Astrocyte of the cerebellum (primary cell): Measurements from ENCODE around the gene PRKG1.

Experiments used
- DNase-seq: peaks from one replicate; pipeline ENCODE4 v3.0.0-alpha.2; 2011; ENCODE audit warnings: low read depth
- H3K4me3 ChIP-seq: 2 replicates; pipeline ENCODE4 v1.5.1; 2011; ENCODE audit warnings: mild to moderate bottlenecking, low read depth, low read length, moderate library complexity
- CTCF ChIP-seq: IDR thresholded peaks from 2 replicates; pipeline ENCODE4 v1.5.1; 2012; ENCODE audit warnings: low read length, low read depth, moderate library complexity, mild to moderate bottlenecking; ENCODE audit errors: missing control alignments
- in situ Hi-C: cut with HindIII; loops from 2 replicates; pipeline ENCODE4 v1.10.0; 2017; ENCODE audit warnings: low sequenced_read_pairs

PRKG1 gene

GRCh38 chr10:51588984-51589383 lies 514.7 kb downstream of the PRKG1 start:
- DNase-seq, result no peak
- no peak for TF ChIP-seq CTCF
- in situ Hi-C loops, result no loop called here
- H3K4me3 ChIP-seq, result no peak overlapping the region

GRCh38 chr10:51590818-51591217 lies 516.5 kb downstream of the PRKG1 start:
- TF ChIP-seq CTCF, result no peak
- in situ Hi-C loops, result no loop called here
- no peak for DNase-seq
- H3K4me3 ChIP-seq, result no peak overlapping the region

- in situ Hi-C loops, result no loop called here
- no peak overlapping the region for H3K4me3 ChIP-seq
- no peak for TF ChIP-seq CTCF
- DNase-seq, result no peak
Observed at GRCh38 chr10:51596695-51597094, 522.4 kb downstream of the PRKG1 start.

- no peak for DNase-seq
- in situ Hi-C loops, result no loop called here
- no peak for TF ChIP-seq CTCF
- H3K4me3 ChIP-seq, result no peak overlapping the region
Observed at GRCh38 chr10:51599647-51600046, 525.4 kb downstream of the PRKG1 start.

- H3K4me3 ChIP-seq, result no peak overlapping the region
- in situ Hi-C loops, result no loop called here
- no peak for DNase-seq
- no peak for TF ChIP-seq CTCF
Observed at GRCh38 chr10:51602326-51602725, 528.0 kb downstream of the PRKG1 start.

GRCh38 chr10:51604579-51604978 lies 530.3 kb downstream of the PRKG1 start:
- TF ChIP-seq CTCF, result no peak
- in situ Hi-C loops, result no loop called here
- no peak for DNase-seq
- H3K4me3 ChIP-seq, result no peak overlapping the region
